ENCODE data around the gene ENOX1.
"Not testable (repeated sequence)": the region's sequence is repeated elsewhere in the genome, so short reads cannot be mapped to it uniquely, and the experiment has no call there.

Gene ENOX1

GRCh38 chr13:43180837-43181236 is 605.9 kb downstream of the ENOX1 start:
- FAIRE-seq = no peak

DNA sequence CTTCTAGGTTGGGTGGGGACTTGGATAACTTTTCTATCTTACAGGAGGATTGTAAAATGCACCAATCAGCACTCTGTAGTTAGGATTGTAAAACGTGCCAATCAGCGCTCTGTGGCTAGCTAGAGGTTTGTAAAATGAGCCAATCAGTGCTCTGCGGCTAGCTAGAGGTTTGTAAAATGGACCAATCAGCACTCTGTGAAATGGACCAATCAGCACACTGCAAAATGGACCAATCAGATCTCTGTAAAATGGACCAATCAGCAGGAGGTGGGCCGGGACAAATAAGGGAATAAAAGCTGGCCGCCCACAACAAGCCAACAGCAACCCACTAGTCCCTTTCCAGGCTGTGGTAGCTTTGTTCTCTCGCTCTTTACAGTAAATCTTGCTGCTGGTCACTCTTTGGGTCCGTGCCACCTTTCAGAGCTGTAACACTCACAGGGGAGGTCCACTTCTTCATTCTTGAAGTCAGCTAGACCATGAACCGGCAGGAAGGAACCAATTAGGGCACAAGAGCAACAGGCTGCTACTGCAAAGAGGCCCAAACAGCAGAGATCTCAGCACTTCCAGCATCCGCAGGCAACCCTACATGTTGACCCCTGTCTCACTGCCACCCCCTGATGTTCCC is 606.6 kb downstream of the ENOX1 start:
- FAIRE-seq = no peak

- no peak for FAIRE-seq
These were observed 615.3 kb downstream of the ENOX1 start for GRCh38 chr13:43171489-43171888.

- FAIRE-seq = no peak
These were observed 616.3 kb downstream of the ENOX1 start for GRCh38 chr13:43170506-43170905.

DNA sequence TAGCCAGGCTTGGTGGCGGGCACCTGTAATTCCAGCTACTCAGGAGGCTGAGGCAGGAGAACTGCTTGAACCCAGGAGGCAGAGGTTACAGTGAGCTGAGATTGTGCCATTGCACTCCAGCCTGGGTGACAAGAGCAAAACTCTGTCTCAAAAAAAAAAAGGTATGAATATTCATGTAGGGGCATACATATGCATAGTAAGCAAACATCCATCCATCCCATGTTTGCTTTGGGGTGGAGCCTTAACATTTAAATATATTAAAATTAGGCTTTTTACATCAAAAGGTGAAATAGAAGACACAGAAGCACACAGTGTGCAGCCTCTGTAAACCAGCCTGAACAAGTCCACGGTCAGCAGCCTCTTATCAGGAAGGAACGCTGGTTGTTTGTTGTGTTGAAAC is 618.3 kb downstream of the ENOX1 start:
- FAIRE-seq = not testable (repeated sequence)

- FAIRE-seq = no peak
These were observed 619.0 kb downstream of the ENOX1 start for GRCh38 chr13:43167731-43168130.

- no peak for FAIRE-seq
These were observed 619.9 kb downstream of the ENOX1 start for GRCh38 chr13:43166644-43167457.

Measured in G401.6 (cell line).